Stimulated activated CD4-positive, alpha-beta T cell treated with anti-CD3 and anti-CD28 coated beads, Interleukin-4, amount 100 ng/mL, for 24 hours (primary cell): Measurements from ENCODE around the gene TCAP.

ENCODE experiments used
- DNase-seq: peaks from one replicate; pipeline ENCODE4 v3.0.0-alpha.2; 2020

The TCAP gene, protein sequence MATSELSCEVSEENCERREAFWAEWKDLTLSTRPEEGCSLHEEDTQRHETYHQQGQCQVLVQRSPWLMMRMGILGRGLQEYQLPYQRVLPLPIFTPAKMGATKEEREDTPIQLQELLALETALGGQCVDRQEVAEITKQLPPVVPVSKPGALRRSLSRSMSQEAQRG

DNA sequence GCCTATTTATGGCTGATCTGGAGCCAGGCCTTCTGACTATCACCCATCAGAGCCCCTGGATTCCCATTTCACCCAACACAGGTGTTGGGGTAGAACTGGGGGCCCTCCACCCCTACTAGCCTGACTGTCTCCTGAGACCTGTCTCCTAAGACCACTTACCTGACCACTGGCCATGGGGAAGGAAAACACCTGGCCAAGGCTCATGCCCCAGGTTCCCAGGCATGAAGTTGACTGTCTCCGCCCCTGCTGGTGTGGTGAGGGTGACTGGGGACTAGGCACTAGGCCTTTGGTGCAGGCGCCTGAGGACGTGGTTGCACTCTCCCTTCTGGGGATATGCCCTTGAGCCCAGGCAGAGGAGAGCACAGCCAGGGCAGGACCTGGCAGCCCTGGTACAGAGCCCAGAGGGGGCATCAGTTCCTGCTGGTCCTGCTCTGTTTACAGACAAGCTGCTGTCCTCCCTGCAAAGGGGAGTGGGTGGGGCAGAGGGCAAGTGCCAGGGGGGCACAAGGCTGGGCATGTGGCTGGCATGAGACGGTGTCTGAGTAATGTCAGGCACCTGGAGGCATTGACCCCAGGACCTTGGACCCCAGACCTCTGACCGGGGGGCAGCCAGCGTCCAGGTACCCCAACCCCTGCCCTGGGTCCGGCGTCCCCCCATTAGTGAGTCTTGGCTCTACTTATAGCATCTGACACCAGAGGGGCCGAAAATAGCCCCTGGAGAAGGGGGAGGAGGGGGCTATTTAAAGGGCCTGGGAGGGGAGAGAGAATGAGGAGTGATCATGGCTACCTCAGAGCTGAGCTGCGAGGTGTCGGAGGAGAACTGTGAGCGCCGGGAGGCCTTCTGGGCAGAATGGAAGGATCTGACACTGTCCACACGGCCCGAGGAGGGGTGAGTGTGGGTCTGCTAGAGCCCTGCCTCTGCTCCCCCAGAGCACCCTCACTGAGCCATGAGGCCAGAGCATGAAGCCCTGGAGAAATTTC, at the start of gene TCAP:
Gene TCAP, plus strand, starts transcription at position 769 of the 981 bp plus-strand sequence. Its CDS starts 11 bp downstream, at position 780.
- no peak for DNase-seq

DNA sequence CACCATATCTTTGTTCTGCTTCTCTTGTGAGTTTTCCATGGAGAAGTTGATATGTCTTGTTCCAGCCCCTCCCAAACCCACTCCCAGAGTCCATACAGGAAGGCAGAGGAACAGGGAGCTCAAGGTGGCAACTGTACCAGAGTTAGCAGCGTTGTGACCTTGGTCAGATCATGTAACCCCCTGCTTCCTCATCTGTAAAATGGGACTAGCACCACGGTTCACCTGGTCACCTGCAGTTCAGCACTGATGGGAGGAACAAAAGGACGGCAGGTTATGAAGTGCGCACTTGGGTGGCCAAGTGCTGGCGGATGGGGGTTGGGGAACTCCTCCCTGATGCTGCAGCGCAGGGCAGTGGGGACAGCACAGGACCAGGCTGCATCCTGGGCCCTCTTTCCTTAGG, 49.7 kb upstream of the TCAP start:
- DNase-seq: no peak

DNA sequence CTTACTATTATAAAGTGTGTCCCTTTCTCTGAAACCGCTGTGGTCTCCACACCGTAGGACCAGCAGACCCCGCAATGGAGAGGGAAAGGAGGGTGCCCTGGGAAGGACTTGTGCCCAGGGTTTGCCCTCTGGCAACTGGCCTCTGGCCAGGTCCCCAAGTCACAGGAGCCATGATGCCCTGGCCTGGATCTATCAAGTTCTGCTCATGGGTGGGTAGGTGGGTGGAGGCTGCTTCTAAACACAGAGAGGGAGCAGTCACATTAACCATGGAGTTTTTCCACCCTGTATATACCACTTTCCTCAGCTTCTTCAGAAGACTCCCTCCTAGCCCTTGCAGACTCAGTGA, 48.1 kb upstream of the TCAP start:
- no peak for DNase-seq

- DNase-seq: peak; percentile 53
Observed at GRCh38 chr17:39617446-39618245, 47.5 kb upstream of the TCAP start.

GRCh38 chr17:39618246-39618913, 46.8 kb upstream of the TCAP start:
- DNase-seq: no peak

DNA sequence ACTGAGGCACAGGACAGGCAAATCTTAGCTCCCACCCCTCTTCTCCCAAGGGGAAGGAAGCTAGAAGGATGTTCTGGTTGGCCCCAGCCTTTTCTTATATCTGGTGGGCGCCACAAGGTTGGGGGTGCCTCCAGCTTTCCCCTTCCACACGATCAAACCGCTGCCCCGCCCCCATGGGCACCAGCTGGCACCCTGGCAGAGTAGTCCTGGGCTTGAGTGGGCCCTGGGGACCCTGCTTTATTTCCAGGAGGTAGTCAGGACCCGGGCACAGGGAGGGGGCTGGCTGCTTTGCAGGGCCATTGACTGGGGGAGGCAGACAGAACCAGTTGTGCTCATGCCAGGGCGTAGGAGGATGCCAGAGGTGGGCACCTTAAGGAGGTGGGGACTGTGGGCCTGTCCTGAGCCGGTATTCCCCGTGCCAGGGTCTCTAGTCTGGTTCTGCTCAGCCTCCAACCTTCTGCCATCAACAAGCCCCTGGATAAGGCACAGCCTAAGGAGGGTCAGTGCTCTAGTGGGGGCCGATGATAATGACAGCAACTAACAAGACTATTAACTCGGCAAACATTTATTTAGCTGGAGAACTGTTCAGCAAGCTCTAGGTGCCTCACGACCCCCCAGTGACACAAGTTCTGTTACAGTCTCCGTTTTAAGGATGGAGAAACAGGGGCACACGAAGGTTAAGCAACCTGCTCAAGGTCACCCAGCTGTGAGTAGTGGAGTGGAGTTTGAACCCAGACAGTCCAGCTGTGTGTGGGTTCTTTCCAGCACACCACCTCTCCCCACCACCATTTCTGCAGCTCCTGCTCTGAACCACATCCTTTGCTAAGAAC, 46.0 kb upstream of the TCAP start:
- no peak for DNase-seq

DNA sequence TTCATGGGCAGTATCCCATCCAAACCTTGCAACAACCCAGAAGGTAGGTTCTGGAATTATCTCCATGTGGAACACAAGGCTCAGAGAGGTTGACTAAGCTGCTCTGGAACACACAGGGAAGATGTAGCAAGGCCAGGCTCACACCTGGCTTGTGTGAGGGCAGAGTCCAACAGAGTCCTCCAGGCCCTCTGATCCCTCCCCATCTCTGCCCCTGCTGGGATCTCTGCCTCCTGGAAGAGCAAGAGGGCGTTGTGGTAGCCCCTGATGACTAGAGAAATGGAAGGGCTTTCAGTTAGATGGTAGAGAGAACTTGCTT, 45.4 kb upstream of the TCAP start:
- DNase-seq: no peak

- peak; percentile 89 for DNase-seq
Observed at GRCh38 chr17:39621523-39622379, 43.4 kb upstream of the TCAP start.

DNA sequence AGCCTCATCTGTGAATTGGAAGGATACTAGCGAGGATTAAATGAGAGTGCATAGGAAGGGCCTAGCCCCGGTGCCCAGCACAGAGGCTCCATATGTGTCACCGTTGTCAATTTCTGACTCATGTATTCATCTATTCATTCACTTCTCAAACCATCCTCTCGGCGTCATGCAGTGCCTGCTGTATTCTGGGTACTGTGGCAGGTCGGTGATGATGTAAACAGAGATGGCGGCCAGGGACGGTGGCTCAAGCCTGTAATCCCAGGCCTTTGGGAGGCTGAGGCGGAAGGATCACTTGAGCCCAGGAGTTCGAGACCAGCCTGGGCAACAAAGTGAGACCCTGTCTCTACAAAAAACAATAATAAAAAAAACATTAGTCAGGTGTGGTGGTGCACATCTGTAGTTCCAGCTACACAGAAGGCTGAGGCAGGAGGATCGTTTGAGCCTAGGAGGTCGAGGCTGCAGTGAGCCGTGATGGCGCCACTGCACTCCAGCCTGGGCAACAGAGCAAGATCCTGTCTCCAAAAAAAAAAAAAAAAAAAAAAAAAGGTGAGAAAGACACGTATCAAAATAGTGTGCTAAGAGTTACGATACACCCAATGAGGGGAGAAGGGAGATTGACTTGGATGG, 42.7 kb upstream of the TCAP start:
- DNase-seq: peak; percentile 66

DNA sequence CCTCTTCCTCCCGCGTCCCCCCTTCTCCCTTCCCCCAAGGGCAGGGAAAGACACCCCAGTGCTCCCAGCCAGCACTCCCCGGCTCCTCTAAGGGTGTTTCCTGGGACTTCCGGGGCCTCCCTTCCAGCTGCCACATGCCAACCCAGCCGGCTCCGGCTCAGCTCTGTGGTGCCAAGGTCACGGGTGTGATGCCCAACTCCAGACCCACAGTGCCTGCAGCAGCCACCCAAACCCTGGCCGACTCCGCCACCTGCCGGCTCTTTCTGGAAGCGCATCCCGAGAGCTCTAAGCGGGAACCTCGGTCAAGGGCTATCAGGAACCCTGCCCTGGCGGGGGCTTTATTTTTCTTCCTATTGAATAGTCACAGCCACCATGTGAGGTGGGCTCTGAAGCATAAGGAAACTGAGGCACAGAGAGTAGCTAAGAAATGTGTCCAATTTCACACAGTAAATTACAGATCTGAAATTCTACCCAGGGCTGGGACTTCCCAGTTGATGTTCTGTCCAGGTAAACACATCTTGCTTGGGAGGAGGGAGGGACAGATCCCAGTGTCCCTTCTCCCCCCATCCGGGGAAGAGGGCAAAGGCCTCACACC, 41.7 kb upstream of the TCAP start:
- DNase-seq: peak; percentile 90

- DNase-seq: no peak
Observed at GRCh38 chr17:39624313-39624712, 40.8 kb upstream of the TCAP start.

DNA sequence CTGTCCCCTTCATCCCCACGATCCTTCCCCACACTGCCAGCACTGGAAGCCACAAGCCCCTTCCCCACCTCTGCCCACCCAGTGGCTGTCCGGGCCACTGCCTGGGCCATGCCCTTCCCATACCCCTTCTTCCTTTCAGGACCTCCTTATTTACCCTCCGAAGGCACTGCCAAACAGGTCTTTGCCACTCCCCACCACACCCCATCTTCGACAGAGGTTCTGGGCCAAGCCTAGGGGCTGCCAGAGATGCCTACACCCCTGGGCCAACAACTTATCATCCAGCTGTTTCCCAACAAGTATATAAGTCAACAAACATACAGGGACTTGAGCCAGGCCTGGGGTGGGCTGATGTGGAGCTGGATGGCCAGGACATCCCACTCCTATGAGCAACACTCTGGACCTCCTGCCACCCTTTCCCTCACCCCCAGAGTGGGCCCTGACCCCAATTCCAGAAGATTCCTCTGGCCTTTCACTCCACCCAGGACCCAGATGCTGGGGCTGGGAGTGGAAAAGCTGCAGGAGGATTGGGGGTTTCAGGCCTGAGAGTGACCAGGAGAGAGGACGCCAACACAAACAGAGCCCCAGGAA, 39.9 kb upstream of the TCAP start:
- DNase-seq: no peak

DNA sequence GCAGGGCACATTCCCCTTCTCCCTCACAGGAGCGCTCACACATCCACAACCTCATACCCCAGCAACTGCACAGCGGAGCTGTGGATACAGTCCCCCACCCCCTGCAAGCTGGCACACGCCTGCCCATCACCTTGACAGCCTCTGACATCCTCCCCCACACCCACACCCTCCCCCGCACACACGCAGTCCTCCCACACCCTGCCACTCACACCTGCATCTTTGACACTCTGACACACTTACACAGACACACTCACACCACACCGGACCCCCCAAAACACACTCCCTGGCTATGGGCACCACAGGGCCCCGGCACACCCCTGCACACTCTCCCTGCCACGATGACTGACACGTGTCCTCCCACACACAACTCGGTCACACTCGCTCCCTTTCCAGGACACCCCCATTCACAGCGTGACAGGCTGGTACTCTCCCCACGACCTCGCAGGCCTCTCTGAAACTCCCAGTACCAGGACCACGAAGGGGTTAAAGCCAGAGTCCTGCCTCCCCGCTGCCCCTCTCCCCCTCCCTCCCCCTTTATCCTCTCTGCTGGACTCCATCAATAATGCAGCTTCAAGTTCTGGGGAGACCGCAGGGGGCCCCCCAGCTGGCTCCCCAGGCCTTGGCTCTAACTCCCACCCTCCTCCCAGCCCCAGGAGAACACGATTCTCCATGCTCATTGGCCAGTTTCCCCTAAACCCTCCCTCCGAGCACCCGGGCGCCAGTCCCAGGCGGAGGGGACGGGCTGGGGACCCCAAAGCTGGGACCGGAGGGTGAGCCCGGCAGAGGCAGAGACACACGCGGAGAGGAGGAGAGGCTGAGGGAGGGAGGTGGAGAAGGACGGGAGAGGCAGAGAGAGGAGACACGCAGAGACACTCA, 38.7 kb upstream of the TCAP start, which contains the start of gene PPP1R1B:
Gene PPP1R1B, plus strand, starts transcription at position 782 of the 876 bp plus-strand sequence. CDS start 441 bp downstream, outside the sequence.
- peak; percentile 25 for DNase-seq

- DNase-seq: no peak
Observed at GRCh38 chr17:39627047-39627711, 38.0 kb upstream of the TCAP start.

- no peak for DNase-seq
Observed at GRCh38 chr17:39627712-39628516, 37.2 kb upstream of the TCAP start.

DNA sequence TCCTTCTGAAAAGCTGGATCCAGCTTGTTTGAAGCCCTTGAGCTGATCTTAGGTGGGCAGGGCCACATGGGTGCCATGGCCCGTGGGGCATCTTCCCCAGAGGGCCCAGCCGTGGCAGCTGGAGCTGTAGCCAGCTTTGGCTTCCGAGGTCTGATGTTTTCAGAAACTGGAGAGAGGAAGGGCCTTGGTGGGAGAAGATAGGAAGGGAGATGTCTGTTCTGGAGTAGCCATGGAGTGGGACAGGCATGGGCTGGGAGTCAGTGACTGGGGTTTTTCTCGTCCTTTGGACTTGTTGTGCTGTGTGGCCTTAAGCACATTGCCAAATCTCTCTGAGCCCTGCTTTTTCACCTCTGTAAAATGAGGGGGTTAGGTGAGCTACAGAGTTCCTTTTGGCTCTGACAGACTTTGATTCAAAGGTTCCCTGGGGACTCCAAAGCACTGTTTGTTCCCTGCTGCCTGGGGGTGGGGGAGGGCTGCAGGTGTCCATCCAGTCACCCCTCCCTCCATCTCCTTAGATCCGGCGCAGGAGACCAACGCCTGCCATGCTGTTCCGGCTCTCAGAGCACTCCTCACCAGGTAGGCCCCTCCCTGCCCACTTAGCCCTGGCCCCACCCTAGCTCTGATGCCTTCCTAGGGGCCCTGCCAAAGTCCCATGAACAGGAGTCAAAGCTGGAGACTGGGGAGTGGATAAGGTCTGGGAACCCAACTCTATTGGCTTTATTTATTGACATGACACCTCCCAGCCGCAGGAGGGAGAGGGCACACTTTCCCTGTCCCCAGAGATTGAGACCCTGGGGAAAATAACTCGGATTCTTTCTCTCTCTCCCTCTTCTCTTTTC, 36.3 kb upstream of the TCAP start:
- DNase-seq: no peak
